ENCODE data around the gene ADCY4. TPM values are rescaled to one million over a fixed set of nuclear protein-coding genes. Genes with fewer than 3 reads are reported as not detected.
"Not testable (repeated sequence)": the region's sequence is repeated elsewhere in the genome, so short reads cannot be mapped to it uniquely, and the experiment has no call there.

ADCY4 gene
- polyA plus RNA-seq, 1 experiment = 6.8 TPM

DNA sequence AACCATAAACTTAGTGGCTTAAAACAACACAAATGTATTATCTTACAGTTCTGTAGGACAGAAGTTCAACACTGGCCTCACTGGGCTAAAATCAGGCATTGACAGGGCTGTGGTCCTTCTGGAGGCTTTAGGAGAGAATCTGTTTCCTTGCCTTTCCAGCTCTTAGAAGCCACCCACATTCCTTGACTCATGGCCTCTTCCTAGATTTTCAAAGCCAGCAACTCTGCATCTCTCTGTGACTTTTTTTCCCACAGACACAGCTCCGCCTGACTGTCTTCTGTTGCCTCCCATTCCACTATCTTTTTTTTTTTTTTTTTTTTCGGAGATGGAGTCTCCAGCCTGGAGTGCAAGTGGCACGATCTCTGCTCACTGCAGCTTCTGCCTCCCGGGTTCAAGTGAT, 21.3 kb upstream of the ADCY4 start:
- TF ChIP-seq, protein P1, sequence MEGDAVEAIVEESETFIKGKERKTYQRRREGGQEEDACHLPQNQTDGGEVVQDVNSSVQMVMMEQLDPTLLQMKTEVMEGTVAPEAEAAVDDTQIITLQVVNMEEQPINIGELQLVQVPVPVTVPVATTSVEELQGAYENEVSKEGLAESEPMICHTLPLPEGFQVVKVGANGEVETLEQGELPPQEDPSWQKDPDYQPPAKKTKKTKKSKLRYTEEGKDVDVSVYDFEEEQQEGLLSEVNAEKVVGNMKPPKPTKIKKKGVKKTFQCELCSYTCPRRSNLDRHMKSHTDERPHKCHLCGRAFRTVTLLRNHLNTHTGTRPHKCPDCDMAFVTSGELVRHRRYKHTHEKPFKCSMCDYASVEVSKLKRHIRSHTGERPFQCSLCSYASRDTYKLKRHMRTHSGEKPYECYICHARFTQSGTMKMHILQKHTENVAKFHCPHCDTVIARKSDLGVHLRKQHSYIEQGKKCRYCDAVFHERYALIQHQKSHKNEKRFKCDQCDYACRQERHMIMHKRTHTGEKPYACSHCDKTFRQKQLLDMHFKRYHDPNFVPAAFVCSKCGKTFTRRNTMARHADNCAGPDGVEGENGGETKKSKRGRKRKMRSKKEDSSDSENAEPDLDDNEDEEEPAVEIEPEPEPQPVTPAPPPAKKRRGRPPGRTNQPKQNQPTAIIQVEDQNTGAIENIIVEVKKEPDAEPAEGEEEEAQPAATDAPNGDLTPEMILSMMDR (IDR thresholded peaks at IDR 0.05; ENCODE audit: insufficient read depth, low read depth, low read length) = no peak
- no peak overlapping the region for H3K4me3 ChIP-seq (ENCODE audit: low read depth, low read length)
- no peaks in the 10 kb centered on the region for H3K27me3 ChIP-seq (ENCODE audit: control insufficient read depth, insufficient read depth, low read length)
- CTCF ChIA-PET = interaction anchor here (0.6 to 1.9 kb wide), 3 partner anchors 10 to 57 kb away, joined by 3 to 10 read pairs (median 4); partner anchors contain the start of genes DHRS1 and NOP9
- no peak for DNase-seq (ENCODE audit: low read depth)
- H3K36me3 ChIP-seq (ENCODE audit: control insufficient read depth, insufficient read depth, low read length) = no peaks in the 10 kb centered on the region
- POLR2A ChIA-PET = no interaction called here

DNA sequence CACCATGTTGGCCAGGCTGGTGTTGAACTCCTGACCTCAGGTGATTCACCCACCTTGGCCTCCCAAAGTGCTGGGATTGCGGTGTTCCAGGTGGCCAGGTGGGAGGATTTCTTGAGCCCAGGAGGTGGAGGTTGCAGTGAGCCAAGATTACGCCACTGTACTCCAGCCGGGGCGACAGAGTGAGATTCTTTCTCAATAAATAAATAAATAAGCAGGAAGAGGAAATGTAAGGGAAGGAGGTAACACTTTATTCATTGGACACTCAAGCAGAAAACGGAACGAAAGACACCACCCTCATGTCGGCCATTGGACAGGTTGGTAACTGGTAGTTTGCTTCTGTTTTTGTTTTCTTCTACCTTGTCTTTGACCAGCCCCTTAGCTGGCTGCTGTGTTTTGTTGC, 20.1 kb upstream of the ADCY4 start:
- ChIA-PET CTCF (no interaction called here), POLR2A (no interaction called here)
- DNase-seq (ENCODE audit: low read depth) = no peak
- H3K27me3 ChIP-seq (ENCODE audit: control insufficient read depth, insufficient read depth, low read length) = peaks cover 2% of the 10 kb centered on the region; the same call in 1 of the 2 replicates
- H3K4me3 ChIP-seq (ENCODE audit: low read depth, low read length) = no peak overlapping the region
- TF ChIP-seq, protein P1 (IDR thresholded peaks at IDR 0.05; ENCODE audit: insufficient read depth, low read depth, low read length) = no peak
- no peaks in the 10 kb centered on the region for H3K36me3 ChIP-seq (ENCODE audit: control insufficient read depth, insufficient read depth, low read length)

DNA sequence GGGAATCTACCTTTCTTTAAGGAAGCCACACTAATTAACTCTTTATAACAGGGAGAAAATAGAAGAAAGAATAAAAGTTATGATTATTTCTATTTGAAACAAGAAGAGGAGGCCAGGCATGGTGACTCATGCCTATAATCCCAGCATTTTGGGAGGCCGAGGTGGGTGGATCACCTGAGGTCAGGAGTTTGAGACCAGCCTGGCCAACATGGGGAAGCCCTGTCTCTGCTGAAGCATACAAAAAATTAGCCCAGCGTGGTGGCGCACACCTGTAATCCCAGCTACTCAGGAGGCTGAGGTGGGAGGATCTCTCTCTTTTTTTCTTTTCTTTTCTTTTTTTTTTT, 19.6 kb upstream of the ADCY4 start:
- H3K4me3 ChIP-seq (ENCODE audit: low read depth, low read length); DNase-seq (ENCODE audit: low read depth); H3K27me3 ChIP-seq (ENCODE audit: control insufficient read depth, insufficient read depth, low read length); POLR2A ChIA-PET; CTCF ChIA-PET; H3K36me3 ChIP-seq (ENCODE audit: control insufficient read depth, insufficient read depth, low read length): not testable (repeated sequence)

DNA sequence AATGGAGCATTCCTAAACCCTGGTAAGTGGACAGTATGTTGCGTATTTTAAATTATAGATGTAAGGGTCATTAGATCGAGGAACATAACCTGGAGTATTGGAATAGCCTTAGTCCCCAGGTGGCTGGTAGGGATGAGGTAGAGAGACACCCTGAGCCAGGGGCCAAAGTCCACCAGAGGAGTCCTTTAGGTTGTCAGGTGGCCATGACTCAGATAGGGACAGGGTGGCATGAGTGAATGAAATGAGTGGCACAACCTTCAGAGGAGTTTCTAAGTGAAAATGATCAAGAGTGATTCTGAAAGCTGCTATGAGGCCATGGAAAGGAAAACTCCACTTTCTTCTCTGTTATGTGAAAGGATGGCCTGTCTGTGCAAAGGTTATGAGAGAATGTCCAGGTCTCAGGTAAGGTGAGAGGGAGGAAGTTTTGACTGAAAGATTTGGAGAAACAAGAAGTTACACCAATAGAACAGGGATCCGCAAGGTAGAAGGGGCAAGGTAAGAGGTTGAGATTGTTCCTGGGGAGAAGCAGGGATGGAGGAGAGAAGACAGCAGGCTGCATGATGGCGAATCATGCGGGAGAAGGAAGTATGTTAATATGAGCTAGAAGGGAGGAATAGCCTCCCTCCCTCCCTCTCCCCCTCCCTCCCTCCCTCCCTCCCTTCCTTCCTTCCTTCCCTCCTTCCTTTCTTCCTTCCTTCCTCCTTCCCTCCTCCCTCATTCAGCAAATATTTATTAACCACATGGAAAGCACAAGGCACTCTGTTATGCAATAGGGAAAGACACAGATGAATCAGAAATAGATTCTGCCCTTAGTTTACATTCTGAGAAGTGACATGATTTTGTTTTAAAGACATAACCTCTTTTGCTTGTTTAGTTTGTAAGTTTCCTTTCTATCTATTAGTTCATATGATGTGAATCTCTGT, 18.9 kb upstream of the ADCY4 start:
- CTCF ChIA-PET = interaction anchor here (1.0 kb wide), 1 partner anchor 20 kb away, joined by 3 read pairs; no protein-coding TSS in a partner anchor
- Histone ChIP-seq H3K4me3 (ENCODE audit: low read depth, low read length) (no peak overlapping the region), H3K27me3 (ENCODE audit: control insufficient read depth, insufficient read depth, low read length) (peaks cover 6% of the 10 kb centered on the region; the same call in 1 of the 2 replicates), H3K36me3 (ENCODE audit: control insufficient read depth, insufficient read depth, low read length) (no peaks in the 10 kb centered on the region)
- DNase-seq (ENCODE audit: low read depth) = no peak
- TF ChIP-seq, protein P1 (IDR thresholded peaks at IDR 0.05; ENCODE audit: insufficient read depth, low read depth, low read length) = no peak
- POLR2A ChIA-PET = no interaction called here

DNA sequence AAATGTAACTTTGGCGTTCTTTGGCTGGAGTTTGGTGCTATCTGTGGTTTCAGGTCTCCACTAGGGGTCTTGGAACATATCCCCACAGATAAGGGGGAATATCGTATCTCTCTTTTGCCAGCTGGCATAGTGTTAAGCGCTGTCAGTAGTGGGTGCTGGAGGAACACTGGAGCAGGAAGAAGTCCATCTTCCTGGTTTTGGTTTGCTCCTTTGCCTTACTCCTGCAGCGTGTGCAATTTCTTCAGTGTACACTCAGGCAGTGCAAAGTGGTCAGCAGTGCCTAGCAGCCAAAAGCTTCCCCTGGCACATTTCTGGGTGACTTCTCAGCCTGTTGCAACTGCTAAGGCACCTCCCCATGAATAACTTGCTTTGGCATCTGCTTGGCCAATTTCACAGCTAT, 16.6 kb upstream of the ADCY4 start:
- TF ChIP-seq, protein P1 (IDR thresholded peaks at IDR 0.05; ENCODE audit: insufficient read depth, low read depth, low read length) = peak; percentile 18
- H3K36me3 ChIP-seq (ENCODE audit: control insufficient read depth, insufficient read depth, low read length) = no peaks in the 10 kb centered on the region
- POLR2A ChIA-PET = interaction anchor here (0.6 to 0.9 kb wide), 2 partner anchors 14 to 15 kb away, joined by 3 to 8 read pairs; no protein-coding TSS in a partner anchor
- DNase-seq (ENCODE audit: low read depth) = no peak
- CTCF ChIA-PET = interaction anchor here (0.8 to 4.2 kb wide), 9 partner anchors 11 to 86 kb away, joined by 3 to 42 read pairs (median 12); partner anchors contain the start of genes ADCY4, CBLN3, KHNYN and NFATC4
- H3K27me3 ChIP-seq (ENCODE audit: control insufficient read depth, insufficient read depth, low read length) = peaks cover 6% of the 10 kb centered on the region; the same call in 1 of the 2 replicates
- H3K4me3 ChIP-seq (ENCODE audit: low read depth, low read length) = no peak overlapping the region

All from BJ (cell line).